ENCODE data around the gene SIL1. TPM values are rescaled to one million over a fixed set of nuclear protein-coding genes. Genes with fewer than 3 reads are reported as not detected.
A peak's percentile ranks its signal among the peaks of the same experiment; 100 is the strongest.

Gene SIL1
- total RNA-seq, 3 donors from 2014 or later (not counting 1 experiment from before 2014, with no cell fraction given): 16.9 to 22.5 (median 22.4) TPM

GRCh38 chr5:139138809-139139208 is 59.4 kb downstream of the SIL1 start:
- WGBS (ENCODE audit: insufficient coverage): 56% methylated on average over 2 of the region's 3 CpGs
- no peak overlapping the region for H3K4me3 Mint-ChIP-seq

GRCh38 chr5:139138109-139138508 is 60.1 kb downstream of the SIL1 start:
- Histone ChIP-seq H3K36me3 (ENCODE audit: control insufficient read depth, insufficient read depth, low read length) (no peaks in the 10 kb centered on the region), H3K4me1 (ENCODE audit: control insufficient read depth, insufficient read depth, low read length) (no peaks in the 10 kb centered on the region), H3K9me3 (ENCODE audit: control insufficient read depth, insufficient read depth, low read length) (no peaks in the 10 kb centered on the region), H3K4me3 (ENCODE audit: low read length) (no peak overlapping the region), H3K27ac (ENCODE audit: low read length) (no peak overlapping the region), H3K27me3 (ENCODE audit: control insufficient read depth, insufficient read depth, low read length) (no peaks in the 10 kb centered on the region)
- DNase-seq (no peak), ATAC-seq (no peak)
- WGBS (ENCODE audit: insufficient coverage): 80% methylated on average over 3 of the region's 4 CpGs
- no peaks in the 10 kb centered on the region for H3K27me3 Mint-ChIP-seq (ENCODE audit: low read depth in 2 of 2)
- intact Hi-C loops (cut with micrococcal nuclease): no loop called here
- peaks cover 19 to 21% of the 10 kb centered on the region in 2 donors for H3K4me1 Mint-ChIP-seq
- H3K4me3 Mint-ChIP-seq: no peak overlapping the region
- no peak overlapping the region for H3K27ac Mint-ChIP-seq
- TF ChIP-seq CTCF (IDR thresholded peaks at IDR 0.05): no peak
- no peaks in the 10 kb centered on the region for H3K36me3 Mint-ChIP-seq
- H3K9me3 Mint-ChIP-seq: no peaks in the 10 kb centered on the region

More at GRCh38 chr5:139138809-139139208, 59.4 kb downstream of the SIL1 start:
- H3K4me1 Mint-ChIP-seq: peaks cover 17 to 19% of the 10 kb centered on the region in 2 donors
- H3K4me3 ChIP-seq (ENCODE audit: low read length): no peak overlapping the region
- no peak for TF ChIP-seq CTCF (IDR thresholded peaks at IDR 0.05)
- H3K36me3 ChIP-seq (ENCODE audit: control insufficient read depth, insufficient read depth, low read length): no peaks in the 10 kb centered on the region
- H3K27me3 Mint-ChIP-seq (ENCODE audit: low read depth in 2 of 2): no peaks in the 10 kb centered on the region
- H3K9me3 ChIP-seq (ENCODE audit: control insufficient read depth, insufficient read depth, low read length): no peaks in the 10 kb centered on the region
- no peak for ATAC-seq
- no peak for DNase-seq
- H3K36me3 Mint-ChIP-seq: no peaks in the 10 kb centered on the region
- H3K27ac ChIP-seq (ENCODE audit: low read length): no peak overlapping the region
- H3K9me3 Mint-ChIP-seq: no peaks in the 10 kb centered on the region
- intact Hi-C loops (cut with micrococcal nuclease): no loop called here
- H3K27me3 ChIP-seq (ENCODE audit: control insufficient read depth, insufficient read depth, low read length): no peaks in the 10 kb centered on the region
- H3K27ac Mint-ChIP-seq: no peak overlapping the region
- H3K4me1 ChIP-seq (ENCODE audit: control insufficient read depth, insufficient read depth, low read length): no peaks in the 10 kb centered on the region

GRCh38 chr5:139137697-139138096 is 60.5 kb downstream of the SIL1 start:
- H3K4me1 ChIP-seq (ENCODE audit: control insufficient read depth, insufficient read depth, low read length): no peaks in the 10 kb centered on the region
- 79% methylated on average over 3 of the region's 4 CpGs for WGBS (ENCODE audit: insufficient coverage)
- H3K36me3 Mint-ChIP-seq: no peaks in the 10 kb centered on the region
- no peaks in the 10 kb centered on the region for H3K9me3 Mint-ChIP-seq
- no peak overlapping the region for H3K4me3 Mint-ChIP-seq
- ATAC-seq (no peak), DNase-seq (peak in 1 of 2 donors; percentile 7)
- no peaks in the 10 kb centered on the region for H3K36me3 ChIP-seq (ENCODE audit: control insufficient read depth, insufficient read depth, low read length)
- no peak overlapping the region for H3K4me3 ChIP-seq (ENCODE audit: low read length)
- H3K27ac Mint-ChIP-seq: no peak overlapping the region
- H3K27ac ChIP-seq (ENCODE audit: low read length): no peak overlapping the region
- H3K4me1 Mint-ChIP-seq: peaks cover 19 to 23% of the 10 kb centered on the region in 2 donors
- intact Hi-C loops (cut with micrococcal nuclease): no loop called here
- TF ChIP-seq CTCF (IDR thresholded peaks at IDR 0.05): no peak
- H3K9me3 ChIP-seq (ENCODE audit: control insufficient read depth, insufficient read depth, low read length): no peaks in the 10 kb centered on the region
- no peaks in the 10 kb centered on the region for H3K27me3 Mint-ChIP-seq (ENCODE audit: low read depth in 2 of 2)
- no peaks in the 10 kb centered on the region for H3K27me3 ChIP-seq (ENCODE audit: control insufficient read depth, insufficient read depth, low read length)

- H3K9me3 Mint-ChIP-seq: no peaks in the 10 kb centered on the region
- ATAC-seq: no peak
- no peak for DNase-seq
Measured at GRCh38 chr5:139134906-139135305, 63.3 kb downstream of the SIL1 start.

More at GRCh38 chr5:139134906-139135305, 63.3 kb downstream of the SIL1 start:
- WGBS (ENCODE audit: insufficient coverage): 96% methylated on average over 4 of the region's 4 CpGs
- no peaks in the 10 kb centered on the region for H3K36me3 ChIP-seq (ENCODE audit: control insufficient read depth, insufficient read depth, low read length)
- H3K4me3 Mint-ChIP-seq: no peak overlapping the region
- H3K36me3 Mint-ChIP-seq: no peaks in the 10 kb centered on the region
- no peaks in the 10 kb centered on the region for H3K9me3 ChIP-seq (ENCODE audit: control insufficient read depth, insufficient read depth, low read length)
- no peaks in the 10 kb centered on the region for H3K4me1 ChIP-seq (ENCODE audit: control insufficient read depth, insufficient read depth, low read length)
- peaks cover 5 to 14% of the 10 kb centered on the region in 2 donors for H3K27me3 Mint-ChIP-seq (ENCODE audit: low read depth in 2 of 2)
- H3K27me3 ChIP-seq (ENCODE audit: control insufficient read depth, insufficient read depth, low read length): no peaks in the 10 kb centered on the region
- intact Hi-C loops (cut with micrococcal nuclease): no loop called here
- no peak overlapping the region for H3K27ac ChIP-seq (ENCODE audit: low read length)
- no peak for TF ChIP-seq CTCF (IDR thresholded peaks at IDR 0.05)
- H3K4me1 Mint-ChIP-seq: peaks cover 23 to 41% of the 10 kb centered on the region in 2 donors
- no peak overlapping the region for H3K27ac Mint-ChIP-seq
- no peak overlapping the region for H3K4me3 ChIP-seq (ENCODE audit: low read length)

All from natural killer cell (primary cell).